Measurements from ENCODE around the gene IFT25. TPM values are rescaled to one million over a fixed set of nuclear protein-coding genes. Genes with fewer than 3 reads are reported as not detected.

IFT25 gene
- total RNA-seq, 1 donor from 2014 or later = 13.6 TPM

GRCh38 chr1:53871773-53872484, 73.6 kb downstream of the IFT25 start:
- H3K9ac ChIP-seq (ENCODE audit: low read depth in 1 of 3, low read length in 3 of 3) = no peak overlapping the region
- H3K27ac ChIP-seq (ENCODE audit: low read depth, low read length) = no peak overlapping the region
- no peaks in the 10 kb centered on the region for H3K27me3 ChIP-seq (ENCODE audit: control insufficient read depth in 3 of 3, insufficient read depth in 3 of 3, low read length in 3 of 3)
- H3K9me3 ChIP-seq (ENCODE audit: control insufficient read depth in 3 of 3, low read length in 3 of 3) = no peaks in the 10 kb centered on the region
- H3K4me3 ChIP-seq (ENCODE audit: low read length in 3 of 3) = no peak overlapping the region
- H3K36me3 ChIP-seq (ENCODE audit: control insufficient read depth in 3 of 3, insufficient read depth in 3 of 3, low read length in 3 of 3) = peaks cover 17 to 46% (median 44%) of the 10 kb centered on the region in 3 donors
- no peaks in the 10 kb centered on the region for H3K4me1 ChIP-seq (ENCODE audit: control insufficient read depth in 3 of 3, insufficient read depth in 3 of 3, low read length in 3 of 3)

Other genes with a start within 250 kb of the IFT25 start
- not detected for gene GLIS1, start 206.5 kb downstream of the IFT25 start, total RNA-seq
- 14.6 TPM for gene NDC1, start 107.4 kb downstream of the IFT25 start, total RNA-seq
- gene YIPF1, start 55.9 kb downstream of the IFT25 start, total RNA-seq = 14.6 TPM
- not detected for gene DIO1, start 51.5 kb downstream of the IFT25 start, total RNA-seq
- gene LRRC42, start 651 bp upstream of the IFT25 start, total RNA-seq = 14.1 TPM
- not detected for gene LDLRAD1, start 72.5 kb upstream of the IFT25 start, total RNA-seq
- gene TMEM59, start 107.5 kb upstream of the IFT25 start, total RNA-seq = 81.4 TPM
- gene TCEANC2, start 107.9 kb upstream of the IFT25 start, total RNA-seq = 3.1 TPM
- not detected for gene CDCP2, start 207.3 kb upstream of the IFT25 start, total RNA-seq